ENCODE data around the gene TBC1D2B.
"Not testable (repeated sequence)": the region's sequence is repeated elsewhere in the genome, so short reads cannot be mapped to it uniquely, and the experiment has no call there.

The TBC1D2B gene

DNA sequence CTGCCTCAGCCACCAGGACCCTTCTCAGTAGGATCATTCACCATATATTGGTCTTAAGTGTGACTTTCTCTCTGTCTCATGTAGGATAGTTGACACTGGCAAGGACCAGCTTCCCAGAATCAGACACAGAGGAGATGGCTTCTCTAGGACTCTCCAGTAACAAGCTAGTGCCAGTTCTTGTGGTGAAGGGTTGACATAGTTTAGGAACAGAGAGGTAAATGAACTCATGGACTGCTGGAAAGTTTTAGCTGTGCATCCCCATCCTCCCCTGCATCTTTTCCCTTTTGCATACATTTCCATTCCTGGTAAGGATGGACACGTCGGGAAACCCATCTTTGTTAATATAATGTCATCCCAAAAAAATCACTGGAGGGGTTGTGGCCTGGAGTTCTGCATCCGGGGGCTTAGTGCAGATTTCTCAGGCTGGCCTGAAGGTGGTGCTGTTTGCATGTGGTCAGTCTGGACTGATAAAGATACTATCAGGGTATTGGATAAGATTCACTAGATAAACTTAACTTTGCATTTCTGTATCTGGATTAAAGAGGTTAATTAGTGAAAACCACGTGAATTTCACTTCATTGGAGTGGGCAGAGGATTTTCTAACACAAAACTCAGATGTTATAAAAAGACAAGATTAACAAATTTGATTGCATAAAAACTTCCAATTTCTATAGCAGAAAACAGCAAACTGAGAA, 110.8 kb downstream of the TBC1D2B start:
- no peak overlapping the region for H3K4me3 Mint-ChIP-seq
- no peak for DNase-seq
- H3K36me3 Mint-ChIP-seq = peaks cover 0 to 8% of the 10 kb centered on the region in 2 donors
- peaks cover 7 to 11% of the 10 kb centered on the region in 2 donors for H3K27me3 Mint-ChIP-seq
- peak; percentile 73 to 77 for ATAC-seq (replicated peaks)
- H3K9me3 Mint-ChIP-seq = peaks cover 6 to 8% of the 10 kb centered on the region in 2 donors
- no peak overlapping the region for H3K27ac Mint-ChIP-seq
- H3K4me1 Mint-ChIP-seq = peaks cover 8 to 10% of the 10 kb centered on the region in 2 donors

DNA sequence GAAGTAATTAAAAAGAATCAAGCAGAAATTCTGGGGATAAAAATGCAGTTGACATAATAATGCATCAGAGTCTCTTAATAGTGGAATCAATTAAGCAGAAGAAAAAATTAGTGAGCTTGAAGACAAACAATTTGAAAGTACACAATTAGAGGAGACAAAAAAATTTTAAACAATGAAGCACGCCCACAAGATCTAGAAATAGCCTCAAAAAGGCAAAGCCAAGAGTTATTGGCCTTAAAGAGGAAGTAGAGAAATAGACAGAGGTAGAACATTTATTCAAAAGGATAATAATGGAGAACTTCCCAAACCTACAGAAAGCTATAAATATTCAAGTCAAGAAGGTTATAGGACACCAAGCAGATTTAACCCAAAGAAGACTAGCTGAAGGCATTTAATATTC, 113.3 kb downstream of the TBC1D2B start:
- Mint-ChIP-seq H3K4me1 (peaks cover 10 to 18% of the 10 kb centered on the region in 2 donors), H3K27me3 (peaks cover 8 to 20% of the 10 kb centered on the region in 2 donors), H3K36me3 (peaks cover 0 to 6% of the 10 kb centered on the region in 2 donors), H3K27ac (no peak overlapping the region), H3K9me3 (peaks cover 6 to 8% of the 10 kb centered on the region in 2 donors), H3K4me3 (no peak overlapping the region)
- DNase-seq = no peak
- ATAC-seq (replicated peaks) = no peak

DNA sequence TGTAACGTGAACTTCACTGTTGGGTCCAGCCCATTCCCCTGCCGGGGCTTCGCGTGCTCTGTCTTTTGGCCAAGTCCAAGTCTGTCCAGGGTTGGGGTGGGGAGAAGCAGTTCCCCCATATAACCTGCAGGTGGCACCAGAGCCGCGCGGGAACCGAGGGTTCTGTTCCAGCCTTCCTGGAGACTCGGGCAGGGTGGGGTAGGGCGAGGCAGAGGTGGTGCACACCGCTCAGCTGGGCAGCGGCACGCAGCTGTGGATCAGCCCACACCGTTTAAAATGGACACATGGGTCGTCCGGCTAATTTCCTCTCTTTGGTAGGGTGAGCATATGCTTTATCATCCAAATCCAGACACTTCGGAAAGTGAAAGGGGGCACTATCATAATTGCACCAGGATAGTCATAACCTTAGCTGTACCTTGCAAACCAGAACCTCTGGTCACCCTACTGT, 118.1 kb downstream of the TBC1D2B start:
- H3K27me3 Mint-ChIP-seq = peaks cover 8 to 17% of the 10 kb centered on the region in 2 donors
- DNase-seq (peak; percentile 66), ATAC-seq (replicated peaks) (peak; percentile 97 to 99)
- no peak overlapping the region for H3K27ac Mint-ChIP-seq
- H3K4me1 Mint-ChIP-seq = peaks cover 9 to 17% of the 10 kb centered on the region in 2 donors
- peak overlapping the region; percentile 61 to 63 for H3K4me3 Mint-ChIP-seq
- no peaks in the 10 kb centered on the region for H3K36me3 Mint-ChIP-seq
- peaks cover 3 to 4% of the 10 kb centered on the region in 2 donors for H3K9me3 Mint-ChIP-seq

DNA sequence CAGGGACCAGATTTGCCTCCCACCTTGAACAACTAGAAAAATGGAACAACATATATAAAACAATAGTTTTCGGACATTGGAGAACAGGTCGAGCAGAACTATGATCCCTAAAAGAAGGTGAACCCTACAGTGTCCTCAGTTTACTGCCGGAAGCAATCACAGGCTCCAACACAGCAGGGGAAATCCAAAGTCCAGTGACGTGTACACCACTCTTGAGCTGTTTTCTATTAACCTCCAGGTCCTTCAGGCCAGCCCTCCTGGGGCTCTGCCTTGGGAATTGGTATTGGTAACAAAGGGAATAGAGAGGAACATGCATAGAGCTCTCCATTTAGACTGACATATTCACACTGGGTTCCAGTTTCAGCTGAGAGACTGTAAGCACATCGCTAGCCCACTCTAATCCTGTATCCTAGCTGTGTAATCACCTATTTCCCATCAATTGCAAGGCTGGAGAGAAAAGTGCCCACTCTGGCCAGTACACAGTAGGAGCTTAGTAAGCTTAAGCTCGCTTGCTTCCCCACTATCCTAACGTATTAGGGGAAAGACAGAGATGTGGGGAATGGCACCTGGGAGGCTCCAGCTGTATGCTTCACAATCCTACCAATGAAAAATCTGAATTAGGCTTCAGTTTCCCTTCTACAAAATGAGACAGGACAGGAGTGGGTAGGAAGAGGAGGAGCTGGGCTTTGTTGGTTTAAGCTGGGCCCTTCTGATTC, 118.6 kb downstream of the TBC1D2B start:
- not testable (repeated sequence) for DNase-seq; H3K9me3 Mint-ChIP-seq; H3K27ac Mint-ChIP-seq; H3K36me3 Mint-ChIP-seq; ATAC-seq (replicated peaks); H3K4me3 Mint-ChIP-seq
- peaks cover 4 to 11% of the 10 kb centered on the region in 2 donors for H3K4me1 Mint-ChIP-seq
- H3K27me3 Mint-ChIP-seq = peaks cover 8 to 17% of the 10 kb centered on the region in 2 donors

DNA sequence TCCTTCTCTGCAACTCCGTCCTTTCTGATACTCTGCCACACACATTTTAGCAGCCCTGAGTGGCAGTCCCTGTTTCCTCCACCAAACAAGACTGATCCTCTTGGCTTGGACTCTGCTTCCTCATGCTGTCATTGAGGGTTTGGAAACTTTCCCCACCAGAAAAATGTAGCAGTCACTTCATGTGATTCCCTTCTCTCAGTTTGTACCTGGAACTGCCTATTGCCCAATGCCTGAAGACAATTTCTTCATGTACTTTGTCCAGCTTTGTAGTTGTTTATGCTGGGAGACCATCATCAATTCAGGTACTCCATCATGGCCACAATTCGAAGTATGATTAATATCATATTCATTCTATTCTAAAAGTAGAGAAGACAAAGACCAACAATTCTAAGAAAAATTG, 119.5 kb downstream of the TBC1D2B start:
- not testable (repeated sequence) for ATAC-seq (replicated peaks); H3K27ac Mint-ChIP-seq; H3K9me3 Mint-ChIP-seq; H3K4me3 Mint-ChIP-seq; H3K36me3 Mint-ChIP-seq; DNase-seq; H3K4me1 Mint-ChIP-seq
- peaks cover 6 to 14% of the 10 kb centered on the region in 2 donors for H3K27me3 Mint-ChIP-seq

DNA sequence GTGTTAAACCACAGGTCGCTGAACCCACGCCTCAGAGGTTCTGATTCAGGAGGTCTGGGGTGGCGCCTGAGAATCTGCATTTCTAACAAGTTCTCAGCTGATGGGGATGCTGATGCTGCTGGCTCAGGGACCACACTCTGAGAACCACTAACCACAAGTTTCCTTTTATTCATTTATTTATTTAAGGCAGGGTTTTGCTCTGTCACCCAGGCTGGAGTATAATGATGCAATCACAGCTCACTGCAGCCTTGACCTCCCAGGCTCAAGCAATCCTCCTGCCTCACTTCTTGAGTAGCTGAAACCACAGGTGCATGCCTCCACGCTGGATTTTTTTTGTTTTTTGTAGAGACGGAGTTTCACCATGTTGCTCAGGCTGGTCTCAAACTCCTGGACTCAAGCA, 123.6 kb downstream of the TBC1D2B start:
- H3K9me3 Mint-ChIP-seq, H3K27ac Mint-ChIP-seq, H3K4me1 Mint-ChIP-seq, DNase-seq, H3K36me3 Mint-ChIP-seq, H3K4me3 Mint-ChIP-seq, H3K27me3 Mint-ChIP-seq: not testable (repeated sequence)
- peak; percentile 31 to 56 for ATAC-seq (replicated peaks)

- peak; percentile 18 for DNase-seq
- H3K9me3 Mint-ChIP-seq; ATAC-seq (replicated peaks); H3K27ac Mint-ChIP-seq; H3K27me3 Mint-ChIP-seq; H3K4me1 Mint-ChIP-seq; H3K4me3 Mint-ChIP-seq; H3K36me3 Mint-ChIP-seq: not testable (repeated sequence)
Measured at GRCh38 chr15:77952928-77953446, 124.5 kb downstream of the TBC1D2B start.

DNA sequence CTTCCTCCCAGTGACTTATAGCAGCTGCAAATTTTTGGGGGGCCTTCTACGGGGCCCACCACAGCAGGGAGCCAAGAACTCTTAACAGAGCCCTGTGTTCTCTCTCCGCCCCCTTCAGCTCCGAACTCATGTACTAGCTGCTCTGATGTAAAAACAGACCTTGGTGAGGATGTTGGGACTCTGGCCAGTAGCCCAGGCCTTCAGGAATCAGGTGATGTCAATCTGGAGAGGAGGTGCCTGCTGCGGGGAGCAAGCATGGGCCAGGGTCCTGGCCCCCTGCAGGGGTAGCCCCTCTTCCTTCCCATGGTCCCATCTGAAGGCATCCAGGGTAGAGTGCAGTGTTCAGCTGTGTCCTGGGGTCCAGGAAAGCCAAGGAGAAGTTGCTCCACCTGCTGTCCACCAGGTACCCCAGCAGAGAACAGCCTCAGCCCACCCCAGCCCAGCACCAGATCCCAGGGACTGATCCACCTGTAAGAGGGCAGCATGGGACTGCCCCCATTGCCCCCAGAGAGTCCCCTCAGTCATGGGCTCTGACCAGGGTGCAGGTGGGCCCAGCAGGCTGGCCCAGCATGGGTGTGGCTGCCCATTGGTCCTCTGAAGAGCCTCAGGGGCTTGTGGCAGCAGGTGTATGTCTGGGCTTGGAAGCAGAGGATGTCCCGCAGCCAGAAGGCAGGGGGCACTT, 126.3 kb downstream of the TBC1D2B start:
- H3K4me3 Mint-ChIP-seq; H3K27ac Mint-ChIP-seq; ATAC-seq (replicated peaks); DNase-seq; H3K27me3 Mint-ChIP-seq; H3K9me3 Mint-ChIP-seq; H3K36me3 Mint-ChIP-seq; H3K4me1 Mint-ChIP-seq: not testable (repeated sequence)

DNA sequence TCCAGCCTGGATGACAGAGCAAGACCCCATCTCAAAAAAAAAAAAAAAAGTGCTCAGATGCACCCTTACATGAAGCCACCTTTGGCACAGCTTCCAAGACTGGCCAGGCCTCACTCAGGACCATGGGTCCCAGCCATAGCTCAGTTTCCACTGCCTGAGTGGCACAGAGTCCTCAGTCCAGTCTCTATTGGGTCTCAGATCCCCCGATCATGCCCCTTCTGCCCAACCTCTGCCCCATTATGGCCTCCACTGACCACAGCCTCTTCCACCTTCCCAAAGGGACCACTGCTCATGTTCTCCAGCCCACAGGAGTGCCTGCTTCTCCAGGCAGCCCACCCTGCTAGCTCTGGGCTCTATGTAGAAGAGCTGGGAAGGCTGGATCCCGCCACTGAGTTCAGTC, 127.0 kb downstream of the TBC1D2B start:
- ATAC-seq (replicated peaks); H3K9me3 Mint-ChIP-seq; H3K27ac Mint-ChIP-seq; DNase-seq; H3K36me3 Mint-ChIP-seq; H3K27me3 Mint-ChIP-seq; H3K4me1 Mint-ChIP-seq; H3K4me3 Mint-ChIP-seq: not testable (repeated sequence)

DNA sequence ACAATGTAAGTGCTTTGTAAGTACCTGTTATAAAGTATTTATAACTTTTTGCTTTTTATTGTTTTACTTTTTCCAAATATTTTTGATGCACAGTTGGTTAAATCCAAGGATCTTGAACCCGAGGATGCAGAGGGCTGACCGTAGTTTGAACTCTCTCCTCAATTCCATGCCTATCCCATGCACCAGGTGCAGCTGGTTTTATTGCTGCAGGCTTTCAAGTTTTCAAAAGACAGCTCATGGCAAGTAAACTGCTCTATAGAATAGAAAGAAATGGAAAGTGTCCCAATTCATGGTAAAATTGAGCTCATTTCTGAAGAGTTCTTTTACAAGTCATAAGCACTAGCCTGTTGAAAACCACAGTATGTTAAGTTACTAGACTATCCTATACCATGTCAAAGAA, 131.9 kb downstream of the TBC1D2B start:
- Mint-ChIP-seq H3K4me1 (peaks cover 8% of the 10 kb centered on the region in 2 donors), H3K27me3 (no peaks in the 10 kb centered on the region), H3K27ac (no peak overlapping the region), H3K4me3 (no peak overlapping the region), H3K9me3 (no peaks in the 10 kb centered on the region), H3K36me3 (no peaks in the 10 kb centered on the region)
- no peak for ATAC-seq (replicated peaks)
- no peak for DNase-seq
